Measurements from ENCODE around the gene COX19.
"Not testable (repeated sequence)": the region's sequence is repeated elsewhere in the genome, so short reads cannot be mapped to it uniquely, and the experiment has no call there.

Gene COX19

GRCh38 chr7:962401-963081 is 12.8 kb downstream of the COX19 start:
- TF ChIP-seq CTCF (IDR thresholded peaks at IDR 0.05; ENCODE audit: control insufficient read depth, insufficient read depth, low read depth, low read length, missing control alignments) = no peak
- H3K4me3 ChIP-seq (ENCODE audit: control insufficient read depth, low read depth, low read length) = no peak overlapping the region
- DNase-seq (ENCODE audit: low read depth) = no peak

GRCh38 chr7:961546-962400 is 13.6 kb downstream of the COX19 start:
- TF ChIP-seq CTCF (IDR thresholded peaks at IDR 0.05; ENCODE audit: control insufficient read depth, insufficient read depth, low read depth, low read length, missing control alignments) = no peak
- H3K4me3 ChIP-seq (ENCODE audit: control insufficient read depth, low read depth, low read length) = no peak overlapping the region
- no peak for DNase-seq (ENCODE audit: low read depth)

- not testable (repeated sequence) for H3K4me3 ChIP-seq (ENCODE audit: control insufficient read depth, low read depth, low read length); DNase-seq (ENCODE audit: low read depth)
Measured at GRCh38 chr7:960972-961371, 14.4 kb downstream of the COX19 start.

- no peak overlapping the region for H3K4me3 ChIP-seq (ENCODE audit: control insufficient read depth, low read depth, low read length)
- no peak for DNase-seq (ENCODE audit: low read depth)
- no peak for TF ChIP-seq CTCF (IDR thresholded peaks at IDR 0.05; ENCODE audit: control insufficient read depth, insufficient read depth, low read depth, low read length, missing control alignments)
Measured at GRCh38 chr7:960269-960871, 15.0 kb downstream of the COX19 start.

GRCh38 chr7:959740-960139 is 15.6 kb downstream of the COX19 start:
- H3K4me3 ChIP-seq (ENCODE audit: control insufficient read depth, low read depth, low read length); DNase-seq (ENCODE audit: low read depth): not testable (repeated sequence)

GRCh38 chr7:959271-959670 is 16.1 kb downstream of the COX19 start:
- no peak for DNase-seq (ENCODE audit: low read depth)
- no peak for TF ChIP-seq CTCF (IDR thresholded peaks at IDR 0.05; ENCODE audit: control insufficient read depth, insufficient read depth, low read depth, low read length, missing control alignments)
- no peak overlapping the region for H3K4me3 ChIP-seq (ENCODE audit: control insufficient read depth, low read depth, low read length)

- DNase-seq (ENCODE audit: low read depth) = no peak
- H3K4me3 ChIP-seq (ENCODE audit: control insufficient read depth, low read depth, low read length) = no peak overlapping the region
- no peak for TF ChIP-seq CTCF (IDR thresholded peaks at IDR 0.05; ENCODE audit: control insufficient read depth, insufficient read depth, low read depth, low read length, missing control alignments)
Measured at GRCh38 chr7:958221-959200, 16.8 kb downstream of the COX19 start.

Measured in AG09309 (cell line).